AG20443 (cell line): ENCODE data around the gene MRPL43.

Experiments
- DNase-seq: peaks from one replicate; pipeline ENCODE4 v3.0.0; 2012; ENCODE audit warnings: low spot score, mixed read lengths

The MRPL43 gene

GRCh38 chr10:100966887-100967286, 20.4 kb downstream of the MRPL43 start:
- no peak for DNase-seq

GRCh38 chr10:100965820-100966219, 21.5 kb downstream of the MRPL43 start:
- no peak for DNase-seq

- DNase-seq = no peak
Measured at GRCh38 chr10:100963826-100964225, 23.5 kb downstream of the MRPL43 start.

GRCh38 chr10:100962351-100963080, 24.8 kb downstream of the MRPL43 start:
- DNase-seq = no peak

- DNase-seq = no peak
Measured at GRCh38 chr10:100960251-100960650, 27.0 kb downstream of the MRPL43 start.

GRCh38 chr10:100948916-100949315, 38.4 kb downstream of the MRPL43 start:
- DNase-seq = no peak

GRCh38 chr10:100945754-100946153, 41.5 kb downstream of the MRPL43 start:
- no peak for DNase-seq

GRCh38 chr10:100943508-100943907, 43.8 kb downstream of the MRPL43 start:
- DNase-seq = no peak

- DNase-seq = no peak
Measured at GRCh38 chr10:100942229-100942628, 45.1 kb downstream of the MRPL43 start.

GRCh38 chr10:100939763-100940344, 47.4 kb downstream of the MRPL43 start:
- DNase-seq = no peak
